NCI-H1694 (cell line): Measurements from ENCODE around the gene BBIP1.

Source experiments
- DNase-seq: peaks from one replicate; lab custom pipeline; 2025; lab: John Stamatoyannopoulos, UW

The BBIP1 gene

GRCh38 chr10:110918643-110919348, at the start of gene BBIP1:
BBIP1 (minus strand) TSS chr10:110919180; CDS start chr10:110918157, 1,023 bp downstream.
- peak; percentile 99 for DNase-seq

GRCh38 chr10:110967645-110968044, 48.7 kb upstream of the BBIP1 start:
- DNase-seq: no peak

DNA sequence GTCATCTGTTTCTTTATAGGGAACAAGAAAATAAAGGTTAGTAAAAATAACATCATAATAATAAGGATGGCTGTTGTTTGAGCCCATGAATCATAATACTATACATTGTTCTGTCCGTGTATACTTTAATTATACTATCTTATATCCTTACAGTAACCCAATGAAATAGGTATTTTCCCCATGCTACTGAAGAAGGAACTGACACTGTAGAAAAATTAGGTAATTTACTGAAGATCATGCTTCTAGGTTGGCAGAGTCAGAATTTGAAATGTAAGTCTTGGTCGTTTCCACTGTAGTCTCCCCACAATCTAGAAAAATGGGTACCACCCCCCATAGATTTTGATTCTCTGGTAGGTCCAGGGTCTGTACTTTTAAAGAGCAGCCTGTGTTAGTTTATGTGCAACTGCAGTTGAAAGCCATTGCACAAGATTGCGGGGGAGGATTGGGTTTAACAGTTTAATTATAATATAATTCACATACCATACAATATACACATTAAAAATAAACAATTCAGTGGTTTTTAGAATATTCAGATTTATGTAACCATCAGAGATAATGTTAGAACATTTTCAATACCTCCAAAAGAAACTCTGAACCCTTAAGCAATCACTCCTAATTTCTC, 48.1 kb upstream of the BBIP1 start:
- DNase-seq: no peak

DNA sequence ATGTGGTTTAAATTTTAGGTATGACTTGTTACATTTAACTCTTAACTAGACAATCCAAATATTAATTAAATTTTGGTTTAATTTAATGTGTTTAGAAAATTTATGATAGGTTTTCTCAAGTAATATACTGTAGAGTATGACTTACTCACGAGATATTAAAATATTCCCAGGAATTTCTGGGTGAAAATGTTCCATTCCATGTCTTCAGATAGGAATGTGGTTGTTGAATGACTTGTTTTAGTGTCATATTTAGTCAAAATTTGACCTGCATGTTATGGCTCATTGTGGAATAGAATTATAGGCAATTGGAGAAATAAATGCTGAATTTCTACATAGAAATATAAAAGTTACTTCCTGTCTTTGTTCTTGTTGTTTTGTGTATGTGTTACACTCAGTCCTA, 47.2 kb upstream of the BBIP1 start:
- no peak for DNase-seq

GRCh38 chr10:110965216-110965615, 46.2 kb upstream of the BBIP1 start:
- no peak for DNase-seq

DNA sequence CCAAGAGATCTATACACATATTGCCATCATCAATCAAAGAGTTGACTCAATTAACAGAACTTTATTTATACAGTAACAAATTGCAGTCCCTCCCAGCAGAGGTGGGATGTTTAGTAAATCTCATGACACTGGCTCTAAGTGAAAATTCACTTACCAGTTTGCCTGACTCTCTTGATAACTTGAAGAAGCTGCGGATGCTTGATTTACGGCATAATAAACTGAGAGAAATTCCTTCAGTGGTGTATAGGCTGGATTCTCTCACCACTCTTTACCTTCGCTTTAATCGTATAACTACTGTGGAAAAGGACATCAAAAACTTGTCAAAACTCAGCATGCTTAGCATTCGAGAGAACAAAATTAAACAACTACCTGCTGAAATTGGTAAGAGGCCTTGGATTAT, 45.7 kb upstream of the BBIP1 start:
- no peak for DNase-seq

DNA sequence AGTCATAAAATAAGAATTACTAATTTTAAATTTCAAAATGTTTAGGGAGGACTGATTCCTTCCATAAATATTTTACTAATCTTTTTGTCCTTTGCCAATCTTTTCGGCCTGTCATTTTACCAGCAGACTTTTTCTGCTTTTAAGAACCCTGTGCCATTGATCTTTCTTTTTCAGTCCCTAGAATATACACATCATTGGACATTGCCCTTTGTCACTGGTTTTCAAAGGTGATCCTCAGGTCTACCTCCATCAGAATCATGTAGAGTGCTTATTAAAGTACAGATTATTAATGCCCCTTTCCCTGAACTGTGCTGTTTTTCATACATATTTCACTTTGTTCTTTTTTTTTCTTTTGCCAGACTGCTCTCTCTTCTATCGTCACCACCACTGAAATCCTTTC, 44.2 kb upstream of the BBIP1 start:
- no peak for DNase-seq

DNA sequence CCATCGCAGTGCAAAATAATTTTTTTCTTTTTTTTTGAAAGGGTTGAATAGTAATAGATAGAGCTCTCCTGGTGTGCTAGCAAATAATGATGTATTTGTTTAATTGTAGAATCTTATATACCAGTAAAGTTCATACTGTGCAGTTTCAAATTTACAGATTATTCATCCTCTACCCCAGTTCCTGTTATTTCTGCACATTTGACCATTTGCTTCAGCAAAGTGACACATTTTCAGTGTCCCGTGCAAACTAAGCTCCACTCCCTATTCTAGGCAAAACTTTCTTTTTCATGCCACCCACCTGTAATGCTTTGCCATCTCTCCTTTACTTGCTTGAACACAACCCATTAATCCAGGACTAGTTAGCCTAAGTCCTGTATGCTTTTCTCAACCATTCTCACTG, 43.5 kb upstream of the BBIP1 start:
- DNase-seq: no peak

- DNase-seq: no peak
These were observed 41.3 kb upstream of the BBIP1 start for GRCh38 chr10:110960333-110960712.

GRCh38 chr10:110959379-110960332, 40.7 kb upstream of the BBIP1 start:
- DNase-seq: no peak

GRCh38 chr10:110957606-110958005, 38.6 kb upstream of the BBIP1 start:
- no peak for DNase-seq

GRCh38 chr10:110951381-110951780, 32.4 kb upstream of the BBIP1 start:
- no peak for DNase-seq

- no peak for DNase-seq
These were observed 28.1 kb upstream of the BBIP1 start for GRCh38 chr10:110947061-110947595.

DNA sequence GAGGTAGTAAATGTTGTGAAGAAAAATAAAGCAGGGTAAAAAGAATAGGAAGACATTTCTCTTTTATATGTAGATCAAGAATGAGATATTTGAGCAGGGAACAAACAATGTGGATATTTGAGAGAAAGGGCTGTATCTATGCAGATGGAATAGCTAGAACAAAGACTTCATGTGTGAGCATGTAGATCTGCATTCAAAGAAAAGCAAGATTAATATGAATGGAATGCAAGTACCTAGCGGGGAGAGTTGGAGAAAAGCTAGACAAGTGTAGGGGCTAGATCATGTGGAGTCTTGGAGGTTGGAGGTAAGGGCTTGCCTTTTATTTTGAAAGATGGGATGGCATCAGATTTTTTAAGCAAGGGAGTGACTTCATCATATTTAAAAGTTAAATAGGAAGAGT, 27.5 kb upstream of the BBIP1 start:
- DNase-seq: no peak

DNA sequence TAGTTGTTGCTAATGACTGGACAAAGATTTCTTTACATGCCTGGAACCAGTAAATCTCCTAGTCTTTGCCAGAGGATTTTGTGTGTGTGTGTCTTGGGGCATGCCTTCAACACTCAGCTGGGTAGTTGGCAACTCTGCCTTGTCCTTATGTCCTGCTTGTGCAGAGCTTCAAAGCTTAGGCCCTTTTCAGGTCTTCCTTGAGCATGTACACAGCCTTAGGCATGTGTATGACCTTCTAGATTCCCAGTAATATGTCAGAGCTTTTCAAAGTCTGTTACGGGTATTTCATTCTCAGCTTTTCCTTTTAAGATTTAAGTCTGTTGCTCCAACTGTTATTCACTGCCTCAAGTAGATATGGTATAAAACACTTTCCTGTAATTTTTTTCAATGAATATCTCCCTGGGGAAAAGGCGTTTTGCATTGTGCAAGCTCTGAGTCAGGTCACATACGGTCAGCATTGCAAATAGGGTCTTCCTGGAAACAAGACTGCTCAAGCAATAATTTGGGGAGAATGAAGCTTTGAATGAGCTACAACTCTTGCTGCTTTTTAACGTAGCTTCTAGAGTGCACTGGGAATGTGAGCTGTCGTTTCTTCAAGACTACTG, 25.9 kb upstream of the BBIP1 start:
- DNase-seq: no peak

DNA sequence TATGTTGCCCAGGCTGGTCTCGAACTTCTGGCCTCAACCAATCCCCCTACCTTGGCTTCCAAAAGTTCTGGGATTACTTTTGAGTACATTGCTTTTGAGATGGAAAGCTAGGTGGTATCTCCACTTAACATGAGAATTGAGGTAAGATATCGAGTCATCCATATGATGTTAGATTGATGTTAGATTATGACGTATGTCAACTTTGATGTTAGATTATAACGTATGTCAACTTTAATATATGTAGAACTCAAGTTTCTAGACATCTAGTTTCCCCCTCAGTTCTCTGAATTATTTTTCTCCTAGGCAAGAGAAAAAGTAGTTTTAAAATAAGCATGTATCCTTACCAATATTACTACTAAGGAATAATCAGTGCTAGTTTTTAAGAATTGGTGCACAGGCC, 20.4 kb upstream of the BBIP1 start:
- DNase-seq: no peak

- DNase-seq: no peak
These were observed 17.8 kb upstream of the BBIP1 start for GRCh38 chr10:110936757-110937156.

DNA sequence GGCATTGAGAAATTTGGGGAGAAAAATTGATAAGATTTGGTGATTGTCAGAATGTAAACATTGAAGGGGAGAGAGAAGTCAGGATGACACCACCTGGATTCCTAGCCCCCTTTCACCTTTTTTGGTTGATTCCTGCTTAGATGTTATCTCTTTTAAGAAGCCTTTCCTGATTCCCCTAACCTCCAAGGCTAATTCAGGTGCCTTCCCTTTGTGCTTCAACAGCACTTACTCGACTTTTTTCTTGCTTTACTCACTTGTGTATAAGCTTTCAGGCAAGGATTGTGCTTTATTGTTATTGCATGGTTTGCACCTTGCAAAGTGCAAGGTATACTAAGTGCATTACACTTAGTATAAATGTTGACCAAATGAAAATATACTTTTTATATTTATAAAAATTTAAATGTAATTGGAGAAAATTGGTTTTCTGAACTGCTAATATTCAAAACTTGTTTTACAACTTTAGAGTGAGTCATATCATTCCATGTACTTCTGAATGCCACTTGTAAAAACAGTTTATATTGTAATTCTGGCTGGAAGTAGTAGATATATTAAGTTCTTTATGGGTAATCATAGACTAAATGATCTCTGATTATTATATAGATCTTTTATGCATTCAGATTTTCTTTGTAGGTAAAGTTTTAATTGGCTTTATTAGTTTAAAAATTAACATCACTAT, 13.7 kb upstream of the BBIP1 start:
- no peak for DNase-seq

GRCh38 chr10:110931769-110932381, 12.9 kb upstream of the BBIP1 start:
- no peak for DNase-seq

- no peak for DNase-seq
These were observed 8.5 kb upstream of the BBIP1 start for GRCh38 chr10:110927461-110927860.

- DNase-seq: no peak
These were observed 5.0 kb upstream of the BBIP1 start for GRCh38 chr10:110923856-110924493.
